ENCODE results near the gene EPHB1.

The EPHB1 gene

DNA sequence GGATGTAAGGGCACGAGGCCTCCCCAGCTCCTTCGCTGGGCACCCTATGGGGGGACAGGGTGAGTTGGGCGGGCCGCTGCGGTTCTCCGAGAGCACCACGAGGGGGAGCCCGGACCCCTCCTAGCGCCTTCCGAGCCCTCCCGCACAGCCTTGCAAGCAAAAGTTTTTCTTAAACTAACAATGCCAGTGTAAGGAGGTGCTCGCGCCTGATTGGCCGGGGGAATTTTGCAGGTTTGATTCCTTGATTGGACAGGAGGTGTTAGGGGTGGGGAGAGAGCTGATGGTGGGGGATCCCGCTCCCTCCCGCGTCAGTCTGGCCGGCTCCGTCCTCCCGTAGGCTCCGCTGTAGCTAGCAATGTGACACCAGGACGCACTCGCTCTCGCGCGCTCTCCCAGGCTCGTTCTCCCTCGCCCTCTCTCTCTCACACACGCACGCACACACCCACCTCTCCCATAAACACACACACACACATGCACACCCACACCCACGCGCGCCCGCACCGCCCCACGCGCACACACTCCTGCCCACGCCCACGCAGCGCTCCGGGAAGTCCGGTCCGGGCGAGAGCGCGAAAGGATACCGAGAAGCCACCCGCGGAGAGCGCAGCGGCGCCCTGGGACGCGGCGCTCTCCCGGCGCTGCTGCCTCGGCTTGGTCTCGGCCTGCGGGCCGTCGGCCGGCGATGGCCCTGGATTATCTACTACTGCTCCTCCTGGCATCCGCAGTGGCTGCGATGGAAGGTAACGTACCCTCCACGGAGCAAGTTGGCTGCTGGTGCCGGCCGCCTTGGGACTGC lies at the start of gene EPHB1:
Gene EPHB1, plus strand, starts transcription at position 311 of the 796 bp plus-strand sequence.
- Mint-ChIP-seq H3K4me3 (peak within 1 kb of the TSS; percentile 81), H3K4me1 (ENCODE audit: low read depth) (peaks cover 11% of the 10 kb centered on the region), H3K9me3 (no peaks in the 10 kb centered on the region), H3K27me3 (peaks cover 39% of the 10 kb centered on the region), H3K27ac (peak within 1 kb of the TSS; percentile 58), H3K36me3 (ENCODE audit: low read depth) (no peaks in the 10 kb centered on the region)

GRCh38 chr3:134748698-134749097 lies 46.4 kb upstream of the EPHB1 start:
- peaks cover 4% of the 10 kb centered on the region for H3K27me3 Mint-ChIP-seq
- no peak overlapping the region for H3K4me3 Mint-ChIP-seq
- H3K36me3 Mint-ChIP-seq (ENCODE audit: low read depth), result no peaks in the 10 kb centered on the region
- H3K4me1 Mint-ChIP-seq (ENCODE audit: low read depth), result no peaks in the 10 kb centered on the region
- no peak overlapping the region for H3K27ac Mint-ChIP-seq
- H3K9me3 Mint-ChIP-seq, result no peaks in the 10 kb centered on the region

GRCh38 chr3:134749174-134749573 lies 45.9 kb upstream of the EPHB1 start:
- Mint-ChIP-seq H3K9me3 (no peaks in the 10 kb centered on the region), H3K27ac (no peak overlapping the region), H3K36me3 (ENCODE audit: low read depth) (no peaks in the 10 kb centered on the region), H3K4me1 (ENCODE audit: low read depth) (no peaks in the 10 kb centered on the region), H3K4me3 (no peak overlapping the region), H3K27me3 (peaks cover 4% of the 10 kb centered on the region)

- H3K9me3 Mint-ChIP-seq, result no peaks in the 10 kb centered on the region
- H3K27me3 Mint-ChIP-seq, result peaks cover 4% of the 10 kb centered on the region
- H3K36me3 Mint-ChIP-seq (ENCODE audit: low read depth), result no peaks in the 10 kb centered on the region
- H3K27ac Mint-ChIP-seq, result no peak overlapping the region
- H3K4me1 Mint-ChIP-seq (ENCODE audit: low read depth), result no peaks in the 10 kb centered on the region
- no peak overlapping the region for H3K4me3 Mint-ChIP-seq
Observed at GRCh38 chr3:134749802-134750553, 45.1 kb upstream of the EPHB1 start.

GRCh38 chr3:134751831-134752230 lies 43.2 kb upstream of the EPHB1 start:
- Mint-ChIP-seq H3K36me3 (ENCODE audit: low read depth) (no peaks in the 10 kb centered on the region), H3K27me3 (peaks cover 4% of the 10 kb centered on the region), H3K9me3 (no peaks in the 10 kb centered on the region), H3K4me3 (no peak overlapping the region), H3K27ac (no peak overlapping the region), H3K4me1 (ENCODE audit: low read depth) (no peaks in the 10 kb centered on the region)

DNA sequence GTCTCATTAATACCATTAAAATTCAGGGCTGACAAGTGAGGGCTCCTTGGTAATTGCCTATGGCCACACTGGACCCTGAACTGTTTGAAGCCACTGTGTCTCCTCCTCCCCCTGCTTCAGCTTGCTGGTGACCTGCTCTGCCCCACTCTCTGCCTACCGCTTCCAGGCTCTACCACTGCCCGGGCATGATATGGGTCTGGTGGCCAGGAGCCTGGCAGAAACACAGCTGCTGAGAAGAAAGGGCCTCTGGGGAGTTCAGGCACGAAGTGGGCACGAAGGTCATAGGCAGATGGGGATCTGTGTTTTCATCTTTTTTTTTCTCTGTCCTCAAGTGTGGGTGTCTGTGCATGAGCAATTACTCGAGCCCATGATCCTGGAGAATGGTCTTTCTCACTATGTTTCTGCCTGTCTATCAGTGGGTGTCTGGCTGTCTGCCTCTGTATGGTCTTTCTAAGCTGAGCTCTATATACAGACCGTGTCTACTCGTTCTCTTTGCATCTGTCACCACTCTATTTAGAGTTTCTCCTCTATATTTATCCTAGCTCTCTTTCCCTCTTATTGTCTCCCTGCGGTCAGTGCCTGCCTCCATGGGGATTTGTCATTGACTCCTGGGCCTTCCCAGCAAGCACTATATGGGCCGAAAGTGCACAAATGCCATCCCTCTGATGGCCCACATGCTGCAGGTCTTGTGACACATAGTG lies 42.1 kb upstream of the EPHB1 start:
- Mint-ChIP-seq H3K36me3 (ENCODE audit: low read depth) (no peaks in the 10 kb centered on the region), H3K9me3 (no peaks in the 10 kb centered on the region), H3K27me3 (peaks cover 4% of the 10 kb centered on the region), H3K4me1 (ENCODE audit: low read depth) (no peaks in the 10 kb centered on the region), H3K27ac (no peak overlapping the region), H3K4me3 (no peak overlapping the region)

DNA sequence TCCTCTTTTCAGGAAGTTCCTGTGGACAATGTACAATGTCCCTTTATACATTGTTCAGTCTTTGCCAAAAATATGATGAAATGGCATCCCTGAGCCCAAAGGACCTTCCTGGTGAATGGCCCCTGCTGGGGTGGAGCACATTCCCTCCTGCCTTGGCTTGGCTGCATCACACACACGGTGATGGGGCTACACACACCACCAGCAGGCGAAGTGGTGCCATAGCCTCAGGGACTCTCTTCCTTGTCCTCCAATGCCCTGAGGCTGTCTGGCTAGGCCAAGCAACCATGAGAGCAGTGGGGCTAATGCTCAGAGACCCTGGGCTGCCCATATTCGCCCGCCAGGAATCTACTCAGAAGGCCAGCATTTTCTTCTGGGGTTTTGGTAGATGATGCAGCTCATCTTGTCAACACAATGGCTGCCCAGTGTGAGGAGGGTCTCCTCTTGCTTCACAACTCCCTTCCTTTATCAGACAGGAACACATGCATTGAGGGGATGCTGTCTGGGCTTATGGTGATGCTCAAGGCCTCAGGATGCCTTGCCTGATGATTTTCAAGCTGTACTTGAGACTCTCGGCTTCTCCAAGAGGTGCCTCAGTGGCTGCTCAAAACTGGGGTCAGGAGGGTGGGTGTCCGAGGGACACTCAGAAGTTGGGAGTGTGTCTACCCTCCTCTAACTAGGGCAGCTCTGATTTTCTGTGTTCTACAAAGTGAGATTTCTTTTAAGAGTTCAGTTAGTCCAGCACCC lies 40.9 kb upstream of the EPHB1 start:
- H3K9me3 Mint-ChIP-seq, result no peaks in the 10 kb centered on the region

GRCh38 chr3:134754768-134755559 lies 40.1 kb upstream of the EPHB1 start:
- H3K9me3 Mint-ChIP-seq, result no peaks in the 10 kb centered on the region
- H3K36me3 Mint-ChIP-seq (ENCODE audit: low read depth), result no peaks in the 10 kb centered on the region
- no peak overlapping the region for H3K27ac Mint-ChIP-seq
- no peak overlapping the region for H3K4me3 Mint-ChIP-seq
- peaks cover 4% of the 10 kb centered on the region for H3K27me3 Mint-ChIP-seq
- no peaks in the 10 kb centered on the region for H3K4me1 Mint-ChIP-seq (ENCODE audit: low read depth)

More for the DNA sequence above, 40.9 kb upstream of the EPHB1 start:
- no peak overlapping the region for H3K4me3 Mint-ChIP-seq
- no peaks in the 10 kb centered on the region for H3K36me3 Mint-ChIP-seq (ENCODE audit: low read depth)
- peaks cover 4% of the 10 kb centered on the region for H3K27me3 Mint-ChIP-seq
- H3K4me1 Mint-ChIP-seq (ENCODE audit: low read depth), result no peaks in the 10 kb centered on the region
- H3K27ac Mint-ChIP-seq, result no peak overlapping the region

DNA sequence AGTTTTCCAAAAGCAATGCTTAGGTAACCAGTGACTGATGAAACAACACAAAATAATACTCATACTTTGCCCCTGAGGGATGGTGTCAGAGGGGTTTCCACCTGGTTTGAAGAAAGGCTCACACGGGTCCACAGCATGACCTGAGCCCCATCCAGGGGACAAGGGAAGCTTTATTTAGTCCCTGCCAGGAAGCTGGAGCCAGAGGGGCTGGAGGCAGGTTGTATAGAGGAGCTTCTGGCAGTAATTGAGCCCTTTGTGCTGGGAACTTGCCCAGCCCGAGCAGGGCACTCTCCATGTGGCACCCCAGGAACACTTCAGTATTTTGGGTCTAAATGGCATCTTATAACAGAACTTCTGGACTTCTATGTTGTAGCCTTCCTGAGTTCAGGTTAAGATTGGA lies 39.2 kb upstream of the EPHB1 start:
- Mint-ChIP-seq H3K27me3 (peaks cover 4% of the 10 kb centered on the region), H3K27ac (no peak overlapping the region), H3K9me3 (no peaks in the 10 kb centered on the region), H3K4me3 (no peak overlapping the region), H3K36me3 (ENCODE audit: low read depth) (no peaks in the 10 kb centered on the region), H3K4me1 (ENCODE audit: low read depth) (no peaks in the 10 kb centered on the region)

DNA sequence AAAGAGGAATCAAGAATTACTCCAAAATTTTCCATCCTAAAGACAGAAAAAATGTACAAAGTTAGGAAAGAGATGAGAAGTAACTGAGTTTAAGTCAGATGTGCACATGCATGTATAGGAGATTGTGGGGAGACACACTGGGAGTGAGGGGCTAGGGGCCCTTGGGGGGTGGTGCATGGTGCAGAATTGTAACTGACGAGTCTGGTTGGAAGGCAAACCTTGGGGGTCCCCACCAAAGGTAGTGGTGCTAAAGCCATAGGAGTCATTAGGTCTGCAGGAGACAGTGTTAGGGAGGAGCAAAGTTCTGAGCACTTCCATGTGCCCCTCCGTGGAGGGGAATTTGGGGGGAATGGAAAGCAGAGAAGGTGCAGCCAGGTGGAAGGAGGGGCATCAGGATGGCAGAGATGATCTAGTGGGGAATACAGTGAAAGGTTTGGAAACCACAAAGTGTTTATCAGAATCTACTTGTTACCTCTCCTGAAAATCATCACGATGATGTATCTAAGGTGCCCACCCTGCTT lies 37.5 kb upstream of the EPHB1 start:
- no peaks in the 10 kb centered on the region for H3K4me1 Mint-ChIP-seq (ENCODE audit: low read depth)
- no peak overlapping the region for H3K27ac Mint-ChIP-seq
- no peaks in the 10 kb centered on the region for H3K9me3 Mint-ChIP-seq
- H3K36me3 Mint-ChIP-seq (ENCODE audit: low read depth), result no peaks in the 10 kb centered on the region
- H3K4me3 Mint-ChIP-seq, result no peak overlapping the region
- peaks cover 4% of the 10 kb centered on the region for H3K27me3 Mint-ChIP-seq

GRCh38 chr3:134761213-134761612 lies 33.8 kb upstream of the EPHB1 start:
- no peaks in the 10 kb centered on the region for H3K4me1 Mint-ChIP-seq (ENCODE audit: low read depth)
- H3K27me3 Mint-ChIP-seq, result no peaks in the 10 kb centered on the region
- no peaks in the 10 kb centered on the region for H3K36me3 Mint-ChIP-seq (ENCODE audit: low read depth)
- no peaks in the 10 kb centered on the region for H3K9me3 Mint-ChIP-seq
- H3K4me3 Mint-ChIP-seq, result no peak overlapping the region
- no peak overlapping the region for H3K27ac Mint-ChIP-seq

DNA sequence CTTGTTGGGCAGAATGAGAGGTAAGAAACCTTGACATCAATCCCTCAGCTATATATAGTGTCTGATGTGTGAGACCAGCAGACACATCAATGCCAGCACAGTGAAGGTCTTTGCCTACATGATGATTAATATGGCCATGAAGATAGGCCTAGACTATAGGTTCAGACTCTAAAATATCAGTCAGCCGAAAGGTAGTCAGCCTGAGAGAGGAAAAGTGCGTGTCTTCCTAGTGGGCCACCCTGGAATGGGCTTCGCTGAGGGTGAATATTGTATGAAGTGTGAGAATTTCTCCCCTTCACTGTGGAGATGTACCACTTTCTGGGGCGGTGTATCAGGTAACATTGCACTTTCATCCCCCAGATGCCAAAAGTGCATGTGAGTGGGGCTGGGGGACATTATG lies 33.0 kb upstream of the EPHB1 start:
- no peaks in the 10 kb centered on the region for H3K36me3 Mint-ChIP-seq (ENCODE audit: low read depth)
- H3K27me3 Mint-ChIP-seq, result no peaks in the 10 kb centered on the region
- no peak overlapping the region for H3K27ac Mint-ChIP-seq
- no peak overlapping the region for H3K4me3 Mint-ChIP-seq
- H3K4me1 Mint-ChIP-seq (ENCODE audit: low read depth), result no peaks in the 10 kb centered on the region
- no peaks in the 10 kb centered on the region for H3K9me3 Mint-ChIP-seq

DNA sequence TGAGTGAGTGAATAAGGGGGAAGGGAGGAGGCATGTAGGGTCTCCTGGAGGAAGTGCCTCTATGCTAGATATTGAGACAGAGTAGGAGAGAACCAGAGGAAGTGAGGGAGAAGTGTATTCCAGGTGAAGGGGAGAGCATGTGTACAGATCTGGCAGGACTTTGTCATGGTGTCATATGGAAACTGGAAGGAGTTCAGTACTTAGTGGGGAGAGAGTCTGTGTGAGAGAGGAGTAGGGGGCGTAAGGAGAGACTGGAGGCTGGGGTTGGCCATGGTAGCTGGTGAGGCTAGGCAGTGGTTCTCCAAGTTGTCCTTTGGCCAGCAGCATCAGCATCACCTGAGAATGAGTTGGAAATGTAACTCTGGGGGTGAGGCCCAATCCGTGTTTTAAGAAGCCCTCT lies 29.6 kb upstream of the EPHB1 start:
- Mint-ChIP-seq H3K27ac (no peak overlapping the region), H3K9me3 (no peaks in the 10 kb centered on the region), H3K4me1 (ENCODE audit: low read depth) (no peaks in the 10 kb centered on the region), H3K27me3 (no peaks in the 10 kb centered on the region), H3K36me3 (ENCODE audit: low read depth) (no peaks in the 10 kb centered on the region), H3K4me3 (no peak overlapping the region)

- H3K27ac Mint-ChIP-seq, result no peak overlapping the region
- H3K9me3 Mint-ChIP-seq, result no peaks in the 10 kb centered on the region
- no peaks in the 10 kb centered on the region for H3K36me3 Mint-ChIP-seq (ENCODE audit: low read depth)
- H3K4me1 Mint-ChIP-seq (ENCODE audit: low read depth), result no peaks in the 10 kb centered on the region
- H3K4me3 Mint-ChIP-seq, result no peak overlapping the region
- no peaks in the 10 kb centered on the region for H3K27me3 Mint-ChIP-seq
Observed at GRCh38 chr3:134766290-134766689, 28.8 kb upstream of the EPHB1 start.
